HG02623 (cell line): ENCODE measurements around the gene VAV1.
"Not testable (repeated sequence)": the region's sequence is repeated elsewhere in the genome, so short reads cannot be mapped to it uniquely, and the experiment has no call there.

Experiments used
- ATAC-seq: cut with Tn5 transposase; IDR thresholded peaks from one replicate; pipeline ENCODE4 v1.9.1; 2021; ENCODE audit warnings: moderate library complexity; ENCODE audit not compliant: unreplicated experiment

The VAV1 gene

GRCh38 chr19:6842871-6843607 lies 70.5 kb downstream of the VAV1 start:
- no peak for ATAC-seq

- no peak for ATAC-seq
These were observed 75.3 kb downstream of the VAV1 start for GRCh38 chr19:6847828-6848200.

- no peak for ATAC-seq
These were observed 76.5 kb downstream of the VAV1 start for GRCh38 chr19:6848986-6849385.

GRCh38 chr19:6849876-6850275 lies 77.4 kb downstream of the VAV1 start:
- ATAC-seq, result no peak

GRCh38 chr19:6851359-6851758 lies 78.9 kb downstream of the VAV1 start:
- ATAC-seq, result no peak

GRCh38 chr19:6852001-6852400 lies 79.5 kb downstream of the VAV1 start:
- ATAC-seq, result no peak

- ATAC-seq, result no peak
These were observed 81.4 kb downstream of the VAV1 start for GRCh38 chr19:6853868-6854267.

- no peak for ATAC-seq
These were observed 82.2 kb downstream of the VAV1 start for GRCh38 chr19:6854758-6855157.

- no peak for ATAC-seq
These were observed 84.4 kb downstream of the VAV1 start for GRCh38 chr19:6856749-6857372.

- ATAC-seq, result no peak
These were observed 89.3 kb downstream of the VAV1 start for GRCh38 chr19:6861683-6862286.

- ATAC-seq, result peak; percentile 57
These were observed 90.2 kb downstream of the VAV1 start for GRCh38 chr19:6862673-6863078.

- no peak for ATAC-seq
These were observed 91.9 kb downstream of the VAV1 start for GRCh38 chr19:6864325-6864940.

GRCh38 chr19:6865849-6866248 lies 93.3 kb downstream of the VAV1 start:
- ATAC-seq, result no peak

GRCh38 chr19:6866741-6867151 lies 94.2 kb downstream of the VAV1 start:
- no peak for ATAC-seq

- ATAC-seq, result no peak
These were observed 95.8 kb downstream of the VAV1 start for GRCh38 chr19:6868351-6868750.

- not testable (repeated sequence) for ATAC-seq
These were observed 96.8 kb downstream of the VAV1 start for GRCh38 chr19:6869151-6869882.

- no peak for ATAC-seq
These were observed 101.4 kb downstream of the VAV1 start for GRCh38 chr19:6873708-6874431.

GRCh38 chr19:6875218-6875617 lies 102.7 kb downstream of the VAV1 start:
- ATAC-seq, result no peak

GRCh38 chr19:6876748-6877147 lies 104.2 kb downstream of the VAV1 start:
- no peak for ATAC-seq

GRCh38 chr19:6877766-6878165 lies 105.3 kb downstream of the VAV1 start:
- no peak for ATAC-seq
